HepG2 (cell line): Measurements from ENCODE around the gene ARL5C. TPM values are rescaled to one million over a fixed set of nuclear protein-coding genes. Genes with fewer than 3 reads are reported as not detected.

ENCODE experiments used
- BCL6 ChIP-seq: IDR thresholded peaks from 2 replicates; pipeline ENCODE4 v1.6.1; 2016; ENCODE audit warnings: missing genetic modification reagents, missing compliant biosample characterization
- CHCHD3 ChIP-seq: sonication (generic); formaldehyde crosslinking; IDR thresholded peaks from 2 replicates; pipeline ENCODE4 v1.8.0; 2022; ENCODE audit warnings: mild to moderate bottlenecking, missing genetic modification reagents, moderate library complexity
- ELK4 ChIP-seq: sonication (generic); formaldehyde crosslinking; IDR thresholded peaks from 2 replicates; pipeline ENCODE4 v1.9.0; 2021; ENCODE audit warnings: missing genetic modification reagents, borderline replicate concordance
- GATAD2A ChIP-seq: IDR thresholded peaks from 2 replicates; pipeline ENCODE4 v1.6.1; 2016
- GZF1 ChIP-seq: sonication (generic); formaldehyde crosslinking; IDR thresholded peaks from 2 replicates; pipeline ENCODE4 v1.5.1; 2020; ENCODE audit warnings: mild to moderate bottlenecking, missing genetic modification reagents
- HNF1A ChIP-seq, 2 experiments: sonication (generic) in 1 of 2; formaldehyde crosslinking in 1 of 2; IDR thresholded peaks; 2 replicates each; pipeline versions ENCODE4 v1.4.0 to v1.6.1; 2016 to 2020; ENCODE audit warnings: borderline replicate concordance in 1 of 2, low read depth in 1 of 2, mild to moderate bottlenecking in 1 of 2, missing genetic modification reagents in 1 of 2
- KLF11 ChIP-seq: IDR thresholded peaks from 2 replicates; pipeline ENCODE4 v1.6.1; 2016; ENCODE audit warnings: missing compliant biosample characterization
- MTF1 ChIP-seq: sonication (generic); formaldehyde crosslinking; IDR thresholded peaks from 2 replicates; pipeline ENCODE4 v1.5.0; 2020; ENCODE audit warnings: missing genetic modification reagents
- MXI1 ChIP-seq: IDR thresholded peaks from 3 replicates; pipeline ENCODE4 v1.6.1; 2012; ENCODE audit warnings: low read depth, low read length, inconsistent platforms, borderline replicate concordance
- NFYB ChIP-seq: sonication (generic); formaldehyde crosslinking; IDR thresholded peaks from 2 replicates; pipeline ENCODE4 v1.4.0; 2020; ENCODE audit warnings: missing genetic modification reagents
- PHF8 ChIP-seq: sonication (generic); formaldehyde crosslinking; IDR thresholded peaks from 2 replicates; pipeline ENCODE4 v1.5.0; 2020; ENCODE audit warnings: missing genetic modification reagents
- PTBP1 ChIP-seq: fragments of 200-400 bp; formaldehyde crosslinking; IDR thresholded peaks from 2 replicates; pipeline ENCODE4 v1.6.1; 2018; ENCODE audit warnings: low read length, low read depth; ENCODE audit not compliant: poor library complexity, severe bottlenecking
- SOX6 ChIP-seq, 2 experiments: fragments of 450-650 bp in 1 of 2; sonication (generic) in 1 of 2; formaldehyde crosslinking in 1 of 2; IDR thresholded peaks; 2 replicates each; pipeline versions ENCODE4 v1.4.0 to v1.6.1; 2017 to 2020; ENCODE audit warnings: antibody characterized with exemption in 1 of 2, mild to moderate bottlenecking in 1 of 2, missing genetic modification reagents in 1 of 2
- SRF ChIP-seq: IDR thresholded peaks from 2 replicates; pipeline ENCODE4 v1.6.1; 2011; ENCODE audit warnings: mild to moderate bottlenecking, low read depth, low read length, moderate library complexity
- TP53 ChIP-seq: sonication (generic); formaldehyde crosslinking; conservative IDR thresholded peaks from 2 replicates; pipeline ENCODE4 v1.4.0; 2020; ENCODE audit warnings: missing genetic modification reagents
- ZFP82 ChIP-seq: sonication (generic); formaldehyde crosslinking; IDR thresholded peaks from 2 replicates; pipeline ENCODE4 v1.5.1; 2020; ENCODE audit warnings: mild to moderate bottlenecking, missing genetic modification reagents, borderline replicate concordance
- ZNF160 ChIP-seq: sonication (generic); formaldehyde crosslinking; IDR thresholded peaks from 2 replicates; pipeline ENCODE4 v1.8.0; 2022; ENCODE audit warnings: mild to moderate bottlenecking, inconsistent platforms, missing genetic modification reagents
- ZNF207 ChIP-seq: fragments of 450-650 bp; IDR thresholded peaks from 2 replicates; pipeline ENCODE4 v1.6.1; 2016; ENCODE audit warnings: antibody characterized with exemption, borderline replicate concordance
- ZNF350 ChIP-seq: sonication (generic); formaldehyde crosslinking; IDR thresholded peaks from 2 replicates; pipeline ENCODE4 v1.4.0; 2020; ENCODE audit warnings: mild to moderate bottlenecking, low read depth, missing genetic modification reagents, borderline replicate concordance
- ZNF414 ChIP-seq: sonication (generic); formaldehyde crosslinking; IDR thresholded peaks from 2 replicates; pipeline ENCODE4 v1.5.0; 2020; ENCODE audit warnings: missing genetic modification reagents
- ZNF75D ChIP-seq: sonication (generic); formaldehyde crosslinking; IDR thresholded peaks from 2 replicates; pipeline ENCODE4 v1.8.1; 2023; ENCODE audit warnings: missing genetic modification reagents, mild to moderate bottlenecking, borderline replicate concordance
- ZNF781 ChIP-seq: sonication (generic); formaldehyde crosslinking; IDR thresholded peaks from 2 replicates; pipeline ENCODE4 v1.5.1; 2020; ENCODE audit warnings: borderline replicate concordance, mild to moderate bottlenecking, missing genetic modification reagents; ENCODE audit errors: not compliant biosample characterization
- ZSCAN20 ChIP-seq: sonication (generic); formaldehyde crosslinking; IDR thresholded peaks from 2 replicates; pipeline ENCODE4 v1.4.0; 2020; ENCODE audit warnings: missing genetic modification reagents, mild to moderate bottlenecking, borderline replicate concordance
- polyA plus RNA-seq, 8 experiments: library from polyadenylated mRNA; depleted of rRNA in 3 of 8; stranded (reverse) in 7 of 8; unstranded in 1 of 8; fragments of >200 nt; fragmentation: Illumina TruSeq in 4 of 8; extraction: Trizol in 4 of 8; gene quantifications; 2 replicates each; pipeline versions ENCODE4 v1.2.1 to v1.2.3, GENCODE V29; 2011 to 2016; ENCODE audit warnings: low read depth in 4 of 8, missing spikeins in 1 of 8, mixed read lengths in 1 of 8; ENCODE audit not compliant: insufficient read depth in 1 of 8
- total RNA-seq, 5 experiments: library from RNA; depleted of rRNA; stranded (reverse); fragments of >200 nt; fragmentation: Illumina TruSeq; extraction: Trizol; gene quantifications; 2 replicates each; pipeline ENCODE4 v1.2.3, GENCODE V29; 2016; ENCODE audit warnings: low read depth in 1 of 5

The ARL5C gene
- total and polyA plus RNA-seq, 2 of the 13 experiments (the other 11 are each of a cell fraction or from before 2014, with no cell fraction given) = not detected

- TF ChIP-seq HNF1A (IDR thresholded peaks at IDR 0.05; ENCODE audit: low read depth) = peak; percentile 25; the same call in 1 of the 2 replicates
- TF ChIP-seq HNF1A (CRISPR knock-in tag; IDR thresholded peaks at IDR 0.05; ENCODE audit: borderline replicate concordance) = peak; percentile 51
- no peak for TF ChIP-seq PTBP1
- peak; percentile 74; the same call in 1 of the 2 replicates for TF ChIP-seq KLF11 (CRISPR knock-in tag)
- peak; percentile 83; the same call in 1 of the 2 replicates for TF ChIP-seq CHCHD3 (CRISPR knock-in tag)
- TF ChIP-seq TP53 (CRISPR knock-in tag) = no peak; the same call in none of the 2 replicates
- TF ChIP-seq ELK4 (CRISPR knock-in tag) = peak; percentile 86
- no peak for TF ChIP-seq BCL6
- TF ChIP-seq GZF1 (CRISPR knock-in tag) = peak; percentile 59; the same call in 1 of the 2 replicates
- TF ChIP-seq PHF8 = peak; percentile 98
- TF ChIP-seq ZFP82 (CRISPR knock-in tag) = peak; percentile 87; the same call in 1 of the 2 replicates
- no peak for TF ChIP-seq SRF
- no peak for TF ChIP-seq ZNF207
- no peak for TF ChIP-seq ZSCAN20 (CRISPR knock-in tag)
- no peak for TF ChIP-seq MTF1 (CRISPR knock-in tag)
- no peak for TF ChIP-seq ZNF75D (CRISPR knock-in tag)
- peak; percentile 91 for TF ChIP-seq ZNF414
- TF ChIP-seq ZNF160 (CRISPR knock-in tag) = peak; percentile 45; the same call in 1 of the 2 replicates
- peak; percentile 73 for TF ChIP-seq ZNF781 (CRISPR knock-in tag)
- 0 out of 2 replicates have a peak, but pooled peaks have one; percentile 8 for TF ChIP-seq NFYB (CRISPR knock-in tag)
- TF ChIP-seq ZNF350 = peak; percentile 91
- TF ChIP-seq SOX6 (IDR thresholded peaks at IDR 0.05) = no peak
- peak; percentile 60 for TF ChIP-seq SOX6 (CRISPR knock-in tag; IDR thresholded peaks at IDR 0.05)
- no peak; the same call in 1 of the 2 replicates for TF ChIP-seq GATAD2A
- peak; percentile 88; the same call in 2 of the 3 replicates for TF ChIP-seq MXI1
These were observed 34.3 kb upstream of the ARL5C start, which contains the start of gene RPL19 (continued) for GRCh38 chr17:39200070-39200879.
